Naive thymus-derived CD8-positive, alpha-beta T cell (primary cell): ENCODE data around the gene DNPH1. TPM values are rescaled to one million over a fixed set of nuclear protein-coding genes. Genes with fewer than 3 reads are reported as not detected.

Source experiments
- ATAC-seq, 2 donors: fragments of 150-1000 bp; cut with Tn5 transposase in 1 of 2; sonication (Bioruptor Pico), chemical (Tn5 transposase) in 1 of 2; 1 replicate in 1 of 2; 2 replicates in 1 of 2; pipeline ENCODE4 v1.10.0; 2021; ENCODE audit warnings: mild to moderate bottlenecking in 2 of 2, moderate library complexity in 2 of 2
- POLR2A ChIA-PET: fragments of 350-600 bp; sonication (Branson Sonifier 250); formaldehyde crosslinking; loops from one replicate; lab custom pipeline; 2021; ENCODE audit warnings: antibody characterized with exemption; lab: Charles Lee
- DNase-seq, 10 donors: peaks; one replicate each; pipeline versions ENCODE4 v3.0.0 to v3.0.0-alpha.2; 2020 to 2022
- H3K27ac Mint-ChIP-seq, 10 donors: one replicate each; pipeline ENCODE4 v1.8.0; 2020 to 2022; ENCODE audit warnings: mild to moderate bottlenecking in 10 of 10, mixed read lengths in 10 of 10, moderate library complexity in 4 of 10, inconsistent platforms in 1 of 10
- H3K27me3 Mint-ChIP-seq, 5 donors: one replicate each; pipeline ENCODE4 v1.8.0; 2021 to 2022; ENCODE audit warnings: mixed read lengths in 5 of 5
- H3K36me3 Mint-ChIP-seq, 3 donors: one replicate each; pipeline ENCODE4 v1.8.0; 2020 to 2022; ENCODE audit warnings: mixed read lengths in 3 of 3, mild to moderate bottlenecking in 2 of 3, inconsistent platforms in 1 of 3
- H3K4me1 Mint-ChIP-seq, 4 donors: one replicate each; pipeline ENCODE4 v1.8.0; 2021 to 2022; ENCODE audit warnings: mixed read lengths in 4 of 4
- H3K4me3 Mint-ChIP-seq, 10 donors: one replicate each; pipeline ENCODE4 v1.8.0; 2020 to 2022; ENCODE audit warnings: mild to moderate bottlenecking in 10 of 10, mixed read lengths in 10 of 10, moderate library complexity in 6 of 10, inconsistent platforms in 1 of 10
- H3K9me3 Mint-ChIP-seq, 9 donors: one replicate each; pipeline ENCODE4 v1.8.0; 2020 to 2022; ENCODE audit warnings: mixed read lengths in 9 of 9, mild to moderate bottlenecking in 3 of 9, inconsistent platforms in 1 of 9, moderate library complexity in 1 of 9
- polyA plus RNA-seq, 3 donors: library from polyadenylated mRNA; unstranded; fragments of 300-500 nt; fragmentation: Illumina TruSeq; gene quantifications; one replicate each; pipeline ENCODE4 v1.2.3, GENCODE V29; 2021
- total RNA-seq, 8 experiments: library from RNA in 2 of 8; stranded (reverse) in 2 of 8; gene quantifications; one replicate each; pipeline ENCODE4 v1.2.3 and lab custom pipeline; 2021 to 2026

Gene DNPH1
- total and polyA plus RNA-seq, 5 experiments from 2014 or later = 45.9 to 173 (median 109) TPM

DNA sequence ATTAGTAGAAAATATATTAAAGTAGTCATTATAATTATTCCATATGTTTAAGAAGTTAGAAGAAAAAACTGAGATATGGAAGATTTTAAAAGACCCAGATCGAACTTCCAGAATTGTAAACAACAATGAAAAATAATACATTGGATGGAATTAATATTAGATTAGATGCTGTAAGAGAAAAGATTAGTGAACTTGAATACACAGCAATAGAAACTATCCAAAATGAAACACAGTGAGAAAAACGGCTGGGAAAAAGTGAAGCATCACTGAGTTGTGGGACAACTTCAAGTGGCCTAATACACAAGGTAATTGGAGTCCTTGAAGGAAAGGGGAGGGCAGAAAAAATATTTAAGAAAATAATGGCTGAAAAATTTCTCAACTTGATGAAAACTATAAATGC lies 9.8 kb upstream of the DNPH1 start:
- Mint-ChIP-seq H3K4me1 (no peaks in the 10 kb centered on the region), H3K9me3 (peaks cover 0 to 11% (median 3%) of the 10 kb centered on the region in 9 donors), H3K36me3 (peaks cover 0 to 6% (median 5%) of the 10 kb centered on the region in 3 donors), H3K27ac (peak overlapping the region in 1 of 10 donors; percentile 14), H3K27me3 (peaks cover 24 to 36% (median 29%) of the 10 kb centered on the region in 5 donors), H3K4me3 (no peak overlapping the region)
- ATAC-seq = no peak
- POLR2A ChIA-PET = interaction anchor here (1.6 kb wide), 1 partner anchor 10 kb away, joined by 6 read pairs; the partner anchor contains the start of gene DNPH1
- no peak for DNase-seq

- H3K27ac Mint-ChIP-seq = no peak overlapping the region
- H3K36me3 Mint-ChIP-seq = peaks cover 0 to 6% (median 5%) of the 10 kb centered on the region in 3 donors
- H3K4me3 Mint-ChIP-seq = no peak overlapping the region
- ATAC-seq (no peak), DNase-seq (no peak)
- POLR2A ChIA-PET = no interaction called here
- peaks cover 0 to 11% (median 3%) of the 10 kb centered on the region in 9 donors for H3K9me3 Mint-ChIP-seq
- H3K27me3 Mint-ChIP-seq = peaks cover 18 to 31% (median 24%) of the 10 kb centered on the region in 5 donors
- H3K4me1 Mint-ChIP-seq = peaks cover 0 to 2% (median 0%) of the 10 kb centered on the region in 4 donors
Measured at GRCh38 chr6:43235841-43236240, 6.6 kb upstream of the DNPH1 start.

GRCh38 chr6:43231735-43232450 lies 2.6 kb upstream of the DNPH1 start:
- H3K27ac Mint-ChIP-seq = peak overlapping the region in 5 of 10 donors; percentile 0 to 76 (median 37)
- H3K27me3 Mint-ChIP-seq = peaks cover 0 to 9% (median 3%) of the 10 kb centered on the region in 5 donors
- DNase-seq (no peak), ATAC-seq (no peak)
- no peaks in the 10 kb centered on the region for H3K9me3 Mint-ChIP-seq
- peaks cover 9 to 26% (median 20%) of the 10 kb centered on the region in 4 donors for H3K4me1 Mint-ChIP-seq
- H3K36me3 Mint-ChIP-seq = no peaks in the 10 kb centered on the region
- POLR2A ChIA-PET = no interaction called here
- H3K4me3 Mint-ChIP-seq = peak overlapping the region in 4 of 10 donors; percentile 34 to 68 (median 44)

DNA sequence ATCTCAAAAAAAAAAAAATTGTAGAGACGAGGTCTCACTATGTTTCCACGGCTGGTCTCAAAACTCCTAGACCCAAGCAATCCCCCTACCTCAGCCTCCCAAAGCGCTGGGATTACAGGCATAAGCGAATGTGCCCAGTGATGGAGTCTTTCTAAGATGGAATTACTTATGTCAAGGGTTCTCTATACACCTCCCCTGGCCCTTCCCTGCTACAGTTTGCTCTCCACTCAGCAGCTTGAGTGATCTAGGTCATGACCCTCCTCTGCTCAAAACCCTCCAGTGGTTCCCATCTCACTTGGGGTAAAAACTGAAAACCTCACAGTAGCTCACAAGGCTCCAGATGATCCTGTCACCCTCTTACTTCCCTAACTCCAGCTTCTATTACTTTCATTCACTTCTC lies 1.8 kb upstream of the DNPH1 start:
- Mint-ChIP-seq H3K4me3 (peak overlapping the region in 5 of 10 donors; percentile 27 to 68 (median 38)), H3K36me3 (no peaks in the 10 kb centered on the region), H3K27me3 (peaks cover 0 to 6% (median 0%) of the 10 kb centered on the region in 5 donors), H3K9me3 (no peaks in the 10 kb centered on the region), H3K27ac (peak overlapping the region in 5 of 10 donors; percentile 0 to 76 (median 37)), H3K4me1 (peaks cover 13 to 33% (median 27%) of the 10 kb centered on the region in 4 donors)
- ATAC-seq = no peak
- POLR2A ChIA-PET = interaction anchor here (0.6 kb wide), 1 partner anchor 183 kb away, joined by 3 read pairs; no protein-coding TSS in a partner anchor
- no peak for DNase-seq

DNA sequence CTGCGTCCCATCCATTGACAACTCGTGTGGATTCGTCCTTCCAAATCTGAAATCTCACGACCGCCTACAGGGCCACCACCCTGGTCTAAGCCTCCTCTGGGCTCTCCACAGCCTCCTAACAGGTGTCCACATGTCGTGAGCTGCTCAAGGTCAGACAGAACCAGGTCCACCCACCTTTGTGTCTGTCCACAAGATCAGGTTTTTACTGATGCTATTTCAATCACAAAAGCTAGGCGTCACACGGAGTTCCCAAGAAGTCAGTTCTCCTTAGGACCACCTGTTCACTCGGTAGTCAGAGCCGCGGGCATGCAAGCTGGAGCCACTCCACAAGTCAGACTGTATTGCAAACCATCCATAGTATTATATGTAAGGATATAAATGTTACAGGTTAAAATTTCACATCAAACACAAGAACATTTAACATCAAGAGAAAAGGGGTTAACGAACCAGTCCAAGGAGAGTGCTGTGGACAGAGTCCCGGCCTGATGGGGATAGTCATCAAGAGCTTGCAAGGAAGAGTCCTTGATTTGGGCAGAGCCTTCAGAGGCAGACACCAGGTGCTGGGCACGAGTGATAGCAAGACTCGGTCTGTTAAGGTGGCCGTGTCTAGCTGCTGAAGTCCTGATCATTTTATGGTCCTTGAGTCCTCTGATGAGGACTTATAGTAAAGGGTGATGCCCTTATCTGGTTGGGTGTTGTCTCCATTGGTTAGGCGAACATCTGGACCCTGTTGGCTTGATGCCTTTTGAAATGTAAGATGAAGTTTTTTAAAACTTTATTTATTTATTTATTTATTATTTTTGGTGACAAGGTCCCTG lies 731 bp upstream of the DNPH1 start:
- peak overlapping the region; percentile 77 to 92 (median 90) for H3K4me3 Mint-ChIP-seq
- no peaks in the 10 kb centered on the region for H3K9me3 Mint-ChIP-seq
- peak overlapping the region; percentile 86 to 97 (median 96) for H3K27ac Mint-ChIP-seq
- no peak for DNase-seq
- ATAC-seq = no peak
- H3K36me3 Mint-ChIP-seq = peaks cover 0 to 4% (median 0%) of the 10 kb centered on the region in 3 donors
- H3K27me3 Mint-ChIP-seq = peaks cover 0 to 6% (median 0%) of the 10 kb centered on the region in 5 donors
- POLR2A ChIA-PET = interaction anchor here (0.6 to 2.6 kb wide), 13 partner anchors 8 to 411 kb away, joined by 3 to 11 read pairs (median 5); partner anchors contain the start of genes ABCC10, CUL9, KLC4 and MRPL2
- H3K4me1 Mint-ChIP-seq = peaks cover 13 to 43% (median 36%) of the 10 kb centered on the region in 4 donors

GRCh38 chr6:43226192-43226851 lies 3.0 kb downstream of the DNPH1 start:
- POLR2A ChIA-PET = interaction anchor here (0.6 to 5.0 kb wide), 3 partner anchors 8 to 53 kb away, joined by 4 to 33 read pairs (median 6); partner anchors contain the start of genes CUL9 and SRF

GRCh38 chr6:43223175-43223574 lies 6.1 kb downstream of the DNPH1 start:
- Mint-ChIP-seq H3K27ac (peak overlapping the region; percentile 98 to 100 (median 100)), H3K9me3 (no peaks in the 10 kb centered on the region), H3K27me3 (no peaks in the 10 kb centered on the region), H3K36me3 (peaks cover 0 to 26% (median 9%) of the 10 kb centered on the region in 3 donors), H3K4me3 (peak overlapping the region in 1 of 10 donors; percentile 65), H3K4me1 (peaks cover 26 to 59% (median 54%) of the 10 kb centered on the region in 4 donors)
- ATAC-seq (no peak), DNase-seq (no peak)
- POLR2A ChIA-PET = interaction anchor here (0.6 to 5.0 kb wide), 4 partner anchors 23 to 292 kb away, joined by 3 to 33 read pairs (median 4); partner anchors contain the start of genes CUL9 and SRF

More at GRCh38 chr6:43226192-43226851, 3.0 kb downstream of the DNPH1 start:
- Mint-ChIP-seq H3K4me3 (peak overlapping the region in 8 of 10 donors; percentile 6 to 69 (median 34)), H3K36me3 (peaks cover 0 to 9% (median 5%) of the 10 kb centered on the region in 3 donors), H3K9me3 (no peaks in the 10 kb centered on the region), H3K27me3 (peaks cover 0 to under 1% (median 0%) of the 10 kb centered on the region in 5 donors), H3K27ac (peak overlapping the region; percentile 98 to 100 (median 100)), H3K4me1 (peaks cover 20 to 67% (median 59%) of the 10 kb centered on the region in 4 donors)
- no peak for DNase-seq
- no peak for ATAC-seq

DNA sequence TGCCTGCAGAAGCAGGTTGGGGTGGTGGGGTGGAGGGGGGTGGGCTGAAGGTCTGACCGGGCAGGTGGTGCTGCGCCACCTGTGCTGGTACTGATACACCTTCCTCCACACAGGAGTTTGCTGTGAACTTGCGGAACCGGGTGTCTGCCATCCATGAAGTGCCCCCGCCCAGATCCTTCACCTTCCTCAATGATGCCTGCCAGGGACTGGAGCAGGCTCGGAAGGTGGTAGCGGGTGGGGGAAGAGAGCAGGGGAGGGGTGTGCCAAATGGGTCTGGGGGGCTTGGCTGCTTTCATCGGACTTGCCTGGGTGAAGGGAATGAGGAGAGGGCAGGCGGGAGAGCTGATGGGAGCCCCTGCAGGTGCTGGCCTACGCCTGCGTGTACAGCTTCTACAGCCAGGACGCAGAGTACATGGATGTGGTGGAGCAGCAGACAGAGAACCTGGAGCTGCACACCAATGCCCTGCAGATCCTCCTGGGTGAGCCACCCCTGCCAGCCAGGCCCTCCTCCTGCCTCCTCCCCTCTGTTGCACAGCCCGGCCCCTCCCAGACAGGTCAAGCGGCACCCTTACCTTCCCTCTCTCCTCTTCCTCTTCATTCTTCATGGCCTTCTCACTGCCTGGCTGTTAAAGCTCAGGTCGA lies 6.7 kb downstream of the DNPH1 start:
- Mint-ChIP-seq H3K9me3 (no peaks in the 10 kb centered on the region), H3K36me3 (peaks cover 0 to 30% (median 13%) of the 10 kb centered on the region in 3 donors), H3K27ac (peak overlapping the region; percentile 89 to 100 (median 100)), H3K27me3 (no peaks in the 10 kb centered on the region), H3K4me1 (peaks cover 26 to 53% (median 48%) of the 10 kb centered on the region in 4 donors), H3K4me3 (peak overlapping the region in 1 of 10 donors; percentile 65)
- ATAC-seq (no peak), DNase-seq (no peak)
- POLR2A ChIA-PET = interaction anchor here (0.6 to 5.0 kb wide), 5 partner anchors 9 to 292 kb away, joined by 3 to 33 read pairs (median 3); partner anchors contain the start of genes CUL9 and SRF

- H3K27ac Mint-ChIP-seq = peak overlapping the region; percentile 75 to 100 (median 85)
- H3K27me3 Mint-ChIP-seq = no peaks in the 10 kb centered on the region
- POLR2A ChIA-PET = interaction anchor here (0.6 to 1.2 kb wide), 2 partner anchors 8 to 134 kb away, joined by 3 to 4 read pairs; no protein-coding TSS in a partner anchor
- DNase-seq = no peak
- H3K4me3 Mint-ChIP-seq = no peak overlapping the region
- H3K4me1 Mint-ChIP-seq = peaks cover 22 to 47% (median 42%) of the 10 kb centered on the region in 4 donors
- no peak for ATAC-seq
- H3K9me3 Mint-ChIP-seq = no peaks in the 10 kb centered on the region
- peaks cover 0 to 40% (median 17%) of the 10 kb centered on the region in 3 donors for H3K36me3 Mint-ChIP-seq
Measured at GRCh38 chr6:43221046-43221972, 8.0 kb downstream of the DNPH1 start.

GRCh38 chr6:43220439-43220951 lies 8.8 kb downstream of the DNPH1 start:
- Mint-ChIP-seq H3K36me3 (peaks cover 0 to 44% (median 23%) of the 10 kb centered on the region in 3 donors), H3K4me1 (peaks cover 21 to 39% (median 34%) of the 10 kb centered on the region in 4 donors), H3K4me3 (no peak overlapping the region), H3K27me3 (no peaks in the 10 kb centered on the region), H3K9me3 (no peaks in the 10 kb centered on the region), H3K27ac (peak overlapping the region in 9 of 10 donors; percentile 46 to 99 (median 76))
- ATAC-seq (no peak), DNase-seq (no peak)
- POLR2A ChIA-PET = no interaction called here
